GM23338 (cell line): ENCODE measurements around the gene RGS17. TPM values are rescaled to one million over a fixed set of nuclear protein-coding genes. Genes with fewer than 3 reads are reported as not detected.

ENCODE experiments used
- ATAC-seq: fragments of 200-7000 bp; cut with Tn5 transposase; 3 replicates; pipeline ENCODE4 v1.9.1; 2020
- DNase-seq: peaks from one replicate; pipeline ENCODE4 v3.0.0-alpha.2; 2015; ENCODE audit warnings: low spot score
- H2AFZ ChIP-seq: fragments of 200-600 bp; sonication (generic); 2 replicates; pipeline ENCODE4 v1.8.0; 2016; ENCODE audit warnings: antibody characterized with exemption, mild to moderate bottlenecking, moderate library complexity
- H3F3A ChIP-seq: fragments of 200-600 bp; sonication (generic); replicated peaks from 2 replicates; pipeline ENCODE4 v1.8.0; 2017; ENCODE audit warnings: antibody characterized with exemption, mixed run types, low read depth
- H3K27ac ChIP-seq: fragments of 200-600 bp; sonication (generic); 2 replicates; pipeline ENCODE4 v1.6.1; 2016; ENCODE audit warnings: low read depth
- H3K27me3 ChIP-seq: fragments of 200-600 bp; sonication (generic); 2 replicates; pipeline ENCODE4 v1.8.0; 2016; ENCODE audit warnings: mild to moderate bottlenecking, mixed run types, moderate library complexity; ENCODE audit not compliant: insufficient read depth
- H3K36me3 ChIP-seq: fragments of 200-600 bp; sonication (generic); 2 replicates; pipeline ENCODE4 v1.8.0; 2016; ENCODE audit warnings: mild to moderate bottlenecking; ENCODE audit not compliant: insufficient read depth
- H3K4me1 ChIP-seq: fragments of 200-600 bp; sonication (generic); 2 replicates; pipeline ENCODE4 v1.8.0; 2016; ENCODE audit warnings: mild to moderate bottlenecking, moderate library complexity; ENCODE audit not compliant: insufficient read depth
- H3K4me2 ChIP-seq: fragments of 200-600 bp; sonication (generic); 2 replicates; pipeline ENCODE4 v1.7.1; 2017; ENCODE audit warnings: mixed run types
- H3K4me3 ChIP-seq: fragments of 200-600 bp; sonication (generic); 2 replicates; pipeline ENCODE4 v1.6.1; 2016; ENCODE audit warnings: mixed run types
- H3K79me2 ChIP-seq: fragments of 200-600 bp; sonication (generic); replicated peaks from 2 replicates; pipeline ENCODE4 v1.8.0; 2017; ENCODE audit warnings: mild to moderate bottlenecking; ENCODE audit not compliant: insufficient read depth
- H3K9me2 ChIP-seq: fragments of 200-600 bp; sonication (generic); 2 replicates; pipeline ENCODE4 v1.8.0; 2017; ENCODE audit not compliant: insufficient read depth
- H4K20me1 ChIP-seq: fragments of 200-600 bp; sonication (generic); replicated peaks from 2 replicates; pipeline ENCODE4 v1.8.0; 2017; ENCODE audit warnings: mild to moderate bottlenecking; ENCODE audit not compliant: insufficient read depth
- H3K27ac Mint-ChIP-seq: 2 replicates; pipeline ENCODE4 v1.8.0; 2020; ENCODE audit warnings: inconsistent platforms, mild to moderate bottlenecking, moderate library complexity, mixed read lengths
- H3K27me3 Mint-ChIP-seq: 3 replicates; pipeline ENCODE4 v1.8.0; 2022; ENCODE audit warnings: low read depth, mild to moderate bottlenecking, moderate library complexity, mixed read lengths, inconsistent platforms; ENCODE audit not compliant: insufficient read depth, poor library complexity
- H3K36me3 Mint-ChIP-seq: 3 replicates; pipeline ENCODE4 v1.8.0; 2021; ENCODE audit warnings: low read depth, mild to moderate bottlenecking, inconsistent platforms, moderate library complexity, mixed read lengths
- H3K4me1 Mint-ChIP-seq: 3 replicates; pipeline ENCODE4 v1.8.0; 2020; ENCODE audit warnings: mild to moderate bottlenecking, inconsistent platforms, mixed read lengths
- H3K4me3 Mint-ChIP-seq: 3 replicates; pipeline ENCODE4 v1.8.0; 2021; ENCODE audit warnings: moderate library complexity, mild to moderate bottlenecking, inconsistent platforms, mixed read lengths
- H3K9me3 Mint-ChIP-seq: 3 replicates; pipeline ENCODE4 v1.8.0; 2020; ENCODE audit warnings: moderate library complexity, mild to moderate bottlenecking, inconsistent platforms, mixed read lengths
- CREB1 ChIP-seq: fragments of 250-450 bp; sonication (Bioruptor Pico); IDR thresholded peaks from 2 replicates; pipeline ENCODE4 v1.5.0; 2020; ENCODE audit warnings: low read depth, mild to moderate bottlenecking, moderate library complexity
- EZH2 ChIP-seq: fragments of 200-600 bp; sonication (generic); IDR thresholded peaks from one replicate; pipeline ENCODE4 v1.8.0; 2017; ENCODE audit warnings: antibody characterized with exemption, mild to moderate bottlenecking, low read depth; ENCODE audit not compliant: unreplicated experiment
- EZH2phosphoT487 ChIP-seq: fragments of 200-600 bp; sonication (generic); IDR thresholded peaks from one replicate; pipeline ENCODE4 v1.8.1; 2018; ENCODE audit warnings: antibody characterized with exemption; ENCODE audit not compliant: unreplicated experiment
- JUNB ChIP-seq: IDR thresholded peaks from one replicate; pipeline ENCODE4 v1.6.1; 2016; ENCODE audit warnings: antibody characterized with exemption; ENCODE audit not compliant: unreplicated experiment
- NANOG ChIP-seq: IDR thresholded peaks from 2 replicates; pipeline ENCODE4 v1.6.1; 2016; ENCODE audit warnings: antibody characterized with exemption, borderline replicate concordance
- POLR2AphosphoS5 ChIP-seq: IDR thresholded peaks from 2 replicates; pipeline ENCODE4 v1.6.1; 2016; ENCODE audit warnings: antibody characterized with exemption, low read depth
- STAT1 ChIP-seq: IDR thresholded peaks from one replicate; pipeline ENCODE4 v1.6.1; 2016; ENCODE audit warnings: antibody characterized with exemption; ENCODE audit not compliant: unreplicated experiment
- ZNF114 ChIP-seq: fragments of 250-450 bp; sonication (Bioruptor Pico); IDR thresholded peaks from 2 replicates; pipeline ENCODE4 v1.5.0; 2020; ENCODE audit warnings: mild to moderate bottlenecking, moderate library complexity
- ZNF331 ChIP-seq: fragments of 250-450 bp; sonication (Bioruptor Pico); IDR thresholded peaks from 2 replicates; pipeline ENCODE4 v1.5.0; 2020; ENCODE audit warnings: low read depth, mild to moderate bottlenecking, moderate library complexity
- polyA plus RNA-seq: library from polyadenylated mRNA; unstranded; fragments of >200 nt; fragmentation: Nextera tagmentation; extraction: Ambion mirVana; gene quantifications from 2 replicates; pipeline ENCODE4 v1.2.1, GENCODE V29; 2016
- total RNA-seq: library from RNA; depleted of rRNA; stranded (reverse); fragments of >200 nt; shearing (Covaris generic); gene quantifications from 2 replicates; pipeline ENCODE4 v1.2.3, GENCODE V29; 2014
- TF ChIP-seq, protein P1 (sequence below), 2 experiments: fragments of 200-600 bp in 1 of 2; sonication (generic) in 1 of 2; conservative IDR thresholded peaks; 2 replicates each; pipeline versions ENCODE4 v1.5.1 to v1.6.1; 2016 to 2017; ENCODE audit warnings: antibody characterized with exemption in 2 of 2, low read depth in 2 of 2, mild to moderate bottlenecking in 2 of 2, moderate library complexity in 1 of 2
- TF ChIP-seq, protein P2 (sequence below): fragments of 250-450 bp; sonication (Bioruptor Pico); IDR thresholded peaks from 2 replicates; pipeline ENCODE4 v1.5.0; 2020; ENCODE audit warnings: mild to moderate bottlenecking, moderate library complexity
- TF ChIP-seq, protein P3 (sequence below): IDR thresholded peaks from one replicate; pipeline ENCODE4 v1.6.1; 2018; ENCODE audit warnings: antibody characterized with exemption; ENCODE audit not compliant: unreplicated experiment

RGS17 gene
- total and polyA plus RNA-seq, 2 experiments from 2014 or later, result 12.1 to 12.3 TPM

DNA sequence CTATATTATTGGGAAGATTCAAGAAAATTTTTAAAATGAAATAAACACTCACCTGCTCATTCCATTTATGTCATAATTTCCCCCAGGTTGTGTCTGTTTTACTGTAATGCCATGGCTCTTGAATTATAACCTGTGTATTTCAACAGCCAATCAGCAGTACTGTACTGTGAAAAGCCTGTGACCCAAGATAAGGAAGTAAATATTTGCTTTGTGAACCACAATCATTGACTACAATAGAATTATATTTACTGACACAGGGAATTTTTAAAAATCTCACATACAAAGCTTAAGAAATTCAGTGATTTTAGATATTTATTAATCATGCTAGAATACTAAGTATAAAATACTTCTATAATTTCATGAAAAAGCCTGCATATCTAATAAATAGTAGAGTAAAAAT lies 6.0 kb downstream of the RGS17 start:
- DNase-seq, result no peak
- peaks cover 18% of the 10 kb centered on the region for H3K4me1 ChIP-seq
- H3K4me3 ChIP-seq, result no peak overlapping the region
- H4K20me1 ChIP-seq, result peaks cover 4% of the 10 kb centered on the region; the same call in 1 of the 2 replicates
- Mint-ChIP-seq H3K4me3 (no peak overlapping the region), H3K4me1 (peaks cover 22% of the 10 kb centered on the region), H3K9me3 (no peaks in the 10 kb centered on the region), H3K36me3 (peaks cover 5% of the 10 kb centered on the region; the same call in 1 of the 3 replicates), H3K27me3 (peaks cover 9% of the 10 kb centered on the region), H3K27ac (no peak overlapping the region)
- no peak overlapping the region for H3K4me2 ChIP-seq
- no peak for TF ChIP-seq ZNF114 (CRISPR knock-in tag)
- H3K36me3 ChIP-seq, result no peaks in the 10 kb centered on the region
- H3K79me2 ChIP-seq, result peaks cover 21% of the 10 kb centered on the region
- H3K27me3 ChIP-seq, result peaks cover 19% of the 10 kb centered on the region
- ATAC-seq, result no peak
- H3K27ac ChIP-seq, result no peak overlapping the region
- no peak overlapping the region for H2AFZ ChIP-seq
- no peaks in the 10 kb centered on the region for H3F3A ChIP-seq
- H3K9me2 ChIP-seq, result no peaks in the 10 kb centered on the region

DNA sequence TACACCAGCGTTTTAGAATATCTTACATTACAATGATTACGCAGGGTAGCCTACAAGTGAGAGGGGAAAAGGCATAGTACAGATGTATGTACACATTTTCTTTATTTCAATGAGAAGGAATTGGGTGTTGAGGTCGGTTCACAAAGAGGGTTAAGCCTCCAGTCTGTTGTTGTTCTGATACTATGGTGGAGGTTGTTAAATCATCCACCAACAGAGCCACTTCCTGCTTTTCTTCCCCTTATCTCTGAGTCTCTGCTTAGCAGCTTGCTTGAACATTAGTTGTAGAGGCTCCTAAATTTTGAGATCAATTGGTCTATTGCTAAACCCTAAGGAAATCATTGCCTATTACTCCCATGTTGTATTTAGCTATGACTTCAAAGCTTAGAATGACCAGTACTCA lies 7.3 kb downstream of the RGS17 start:
- peaks cover 7% of the 10 kb centered on the region for H3K27me3 ChIP-seq
- H3K4me3 ChIP-seq, result no peak overlapping the region
- H3K9me3 Mint-ChIP-seq, result no peaks in the 10 kb centered on the region
- DNase-seq, result no peak
- H3K4me3 Mint-ChIP-seq, result no peak overlapping the region
- no peak overlapping the region for H3K27ac ChIP-seq
- H3K36me3 ChIP-seq, result no peaks in the 10 kb centered on the region
- no peak for ATAC-seq
- H2AFZ ChIP-seq, result no peak overlapping the region
- H3K9me2 ChIP-seq, result no peaks in the 10 kb centered on the region
- peaks cover 4% of the 10 kb centered on the region; the same call in 1 of the 2 replicates for H4K20me1 ChIP-seq
- H3K4me1 Mint-ChIP-seq, result peaks cover 13% of the 10 kb centered on the region; the same call in 2 of the 3 replicates
- no peak overlapping the region for H3K27ac Mint-ChIP-seq
- no peak overlapping the region for H3K4me2 ChIP-seq
- peaks cover 13% of the 10 kb centered on the region; the same call in 1 of the 2 replicates for H3K79me2 ChIP-seq
- no peaks in the 10 kb centered on the region for H3K36me3 Mint-ChIP-seq
- no peaks in the 10 kb centered on the region for H3K27me3 Mint-ChIP-seq
- peaks cover 10% of the 10 kb centered on the region for H3K4me1 ChIP-seq
- H3F3A ChIP-seq, result no peaks in the 10 kb centered on the region
- TF ChIP-seq EZH2phosphoT487 (no peak), POLR2AphosphoS5 (no peak), STAT1 (no peak), EZH2 (no peak), JUNB (no peak), CREB1 (no peak), ZNF331 (no peak), NANOG (no peak)
- TF ChIP-seq, protein P1, sequence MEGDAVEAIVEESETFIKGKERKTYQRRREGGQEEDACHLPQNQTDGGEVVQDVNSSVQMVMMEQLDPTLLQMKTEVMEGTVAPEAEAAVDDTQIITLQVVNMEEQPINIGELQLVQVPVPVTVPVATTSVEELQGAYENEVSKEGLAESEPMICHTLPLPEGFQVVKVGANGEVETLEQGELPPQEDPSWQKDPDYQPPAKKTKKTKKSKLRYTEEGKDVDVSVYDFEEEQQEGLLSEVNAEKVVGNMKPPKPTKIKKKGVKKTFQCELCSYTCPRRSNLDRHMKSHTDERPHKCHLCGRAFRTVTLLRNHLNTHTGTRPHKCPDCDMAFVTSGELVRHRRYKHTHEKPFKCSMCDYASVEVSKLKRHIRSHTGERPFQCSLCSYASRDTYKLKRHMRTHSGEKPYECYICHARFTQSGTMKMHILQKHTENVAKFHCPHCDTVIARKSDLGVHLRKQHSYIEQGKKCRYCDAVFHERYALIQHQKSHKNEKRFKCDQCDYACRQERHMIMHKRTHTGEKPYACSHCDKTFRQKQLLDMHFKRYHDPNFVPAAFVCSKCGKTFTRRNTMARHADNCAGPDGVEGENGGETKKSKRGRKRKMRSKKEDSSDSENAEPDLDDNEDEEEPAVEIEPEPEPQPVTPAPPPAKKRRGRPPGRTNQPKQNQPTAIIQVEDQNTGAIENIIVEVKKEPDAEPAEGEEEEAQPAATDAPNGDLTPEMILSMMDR (conservative IDR thresholded peaks at IDR 0.05; ENCODE audit: low read depth in 2 of 2), result no peak
- TF ChIP-seq, protein P2, sequence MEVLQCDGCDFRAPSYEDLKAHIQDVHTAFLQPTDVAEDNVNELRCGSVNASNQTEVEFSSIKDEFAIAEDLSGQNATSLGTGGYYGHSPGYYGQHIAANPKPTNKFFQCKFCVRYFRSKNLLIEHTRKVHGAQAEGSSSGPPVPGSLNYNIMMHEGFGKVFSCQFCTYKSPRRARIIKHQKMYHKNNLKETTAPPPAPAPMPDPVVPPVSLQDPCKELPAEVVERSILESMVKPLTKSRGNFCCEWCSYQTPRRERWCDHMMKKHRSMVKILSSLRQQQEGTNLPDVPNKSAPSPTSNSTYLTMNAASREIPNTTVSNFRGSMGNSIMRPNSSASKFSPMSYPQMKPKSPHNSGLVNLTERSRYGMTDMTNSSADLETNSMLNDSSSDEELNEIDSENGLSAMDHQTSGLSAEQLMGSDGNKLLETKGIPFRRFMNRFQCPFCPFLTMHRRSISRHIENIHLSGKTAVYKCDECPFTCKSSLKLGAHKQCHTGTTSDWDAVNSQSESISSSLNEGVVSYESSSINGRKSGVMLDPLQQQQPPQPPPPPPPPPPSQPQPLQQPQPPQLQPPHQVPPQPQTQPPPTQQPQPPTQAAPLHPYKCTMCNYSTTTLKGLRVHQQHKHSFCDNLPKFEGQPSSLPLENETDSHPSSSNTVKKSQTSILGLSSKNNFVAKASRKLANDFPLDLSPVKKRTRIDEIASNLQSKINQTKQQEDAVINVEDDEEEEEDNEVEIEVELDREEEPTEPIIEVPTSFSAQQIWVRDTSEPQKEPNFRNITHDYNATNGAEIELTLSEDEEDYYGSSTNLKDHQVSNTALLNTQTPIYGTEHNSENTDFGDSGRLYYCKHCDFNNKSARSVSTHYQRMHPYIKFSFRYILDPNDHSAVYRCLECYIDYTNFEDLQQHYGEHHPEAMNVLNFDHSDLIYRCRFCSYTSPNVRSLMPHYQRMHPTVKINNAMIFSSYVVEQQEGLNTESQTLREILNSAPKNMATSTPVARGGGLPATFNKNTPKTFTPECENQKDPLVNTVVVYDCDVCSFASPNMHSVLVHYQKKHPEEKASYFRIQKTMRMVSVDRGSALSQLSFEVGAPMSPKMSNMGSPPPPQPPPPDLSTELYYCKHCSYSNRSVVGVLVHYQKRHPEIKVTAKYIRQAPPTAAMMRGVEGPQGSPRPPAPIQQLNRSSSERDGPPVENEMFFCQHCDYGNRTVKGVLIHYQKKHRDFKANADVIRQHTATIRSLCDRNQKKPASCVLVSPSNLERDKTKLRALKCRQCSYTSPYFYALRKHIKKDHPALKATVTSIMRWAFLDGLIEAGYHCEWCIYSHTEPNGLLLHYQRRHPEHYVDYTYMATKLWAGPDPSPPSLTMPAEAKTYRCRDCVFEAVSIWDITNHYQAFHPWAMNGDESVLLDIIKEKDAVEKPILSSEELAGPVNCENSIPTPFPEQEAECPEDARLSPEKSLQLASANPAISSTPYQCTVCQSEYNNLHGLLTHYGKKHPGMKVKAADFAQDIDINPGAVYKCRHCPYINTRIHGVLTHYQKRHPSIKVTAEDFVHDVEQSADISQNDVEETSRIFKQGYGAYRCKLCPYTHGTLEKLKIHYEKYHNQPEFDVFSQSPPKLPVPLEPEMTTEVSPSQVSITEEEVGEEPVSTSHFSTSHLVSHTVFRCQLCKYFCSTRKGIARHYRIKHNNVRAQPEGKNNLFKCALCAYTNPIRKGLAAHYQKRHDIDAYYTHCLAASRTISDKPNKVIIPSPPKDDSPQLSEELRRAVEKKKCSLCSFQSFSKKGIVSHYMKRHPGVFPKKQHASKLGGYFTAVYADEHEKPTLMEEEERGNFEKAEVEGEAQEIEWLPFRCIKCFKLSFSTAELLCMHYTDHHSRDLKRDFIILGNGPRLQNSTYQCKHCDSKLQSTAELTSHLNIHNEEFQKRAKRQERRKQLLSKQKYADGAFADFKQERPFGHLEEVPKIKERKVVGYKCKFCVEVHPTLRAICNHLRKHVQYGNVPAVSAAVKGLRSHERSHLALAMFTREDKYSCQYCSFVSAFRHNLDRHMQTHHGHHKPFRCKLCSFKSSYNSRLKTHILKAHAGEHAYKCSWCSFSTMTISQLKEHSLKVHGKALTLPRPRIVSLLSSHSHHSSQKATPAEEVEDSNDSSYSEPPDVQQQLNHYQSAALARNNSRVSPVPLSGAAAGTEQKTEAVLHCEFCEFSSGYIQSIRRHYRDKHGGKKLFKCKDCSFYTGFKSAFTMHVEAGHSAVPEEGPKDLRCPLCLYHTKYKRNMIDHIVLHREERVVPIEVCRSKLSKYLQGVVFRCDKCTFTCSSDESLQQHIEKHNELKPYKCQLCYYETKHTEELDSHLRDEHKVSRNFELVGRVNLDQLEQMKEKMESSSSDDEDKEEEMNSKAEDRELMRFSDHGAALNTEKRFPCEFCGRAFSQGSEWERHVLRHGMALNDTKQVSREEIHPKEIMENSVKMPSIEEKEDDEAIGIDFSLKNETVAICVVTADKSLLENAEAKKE, result no peak
- TF ChIP-seq, protein P3, sequence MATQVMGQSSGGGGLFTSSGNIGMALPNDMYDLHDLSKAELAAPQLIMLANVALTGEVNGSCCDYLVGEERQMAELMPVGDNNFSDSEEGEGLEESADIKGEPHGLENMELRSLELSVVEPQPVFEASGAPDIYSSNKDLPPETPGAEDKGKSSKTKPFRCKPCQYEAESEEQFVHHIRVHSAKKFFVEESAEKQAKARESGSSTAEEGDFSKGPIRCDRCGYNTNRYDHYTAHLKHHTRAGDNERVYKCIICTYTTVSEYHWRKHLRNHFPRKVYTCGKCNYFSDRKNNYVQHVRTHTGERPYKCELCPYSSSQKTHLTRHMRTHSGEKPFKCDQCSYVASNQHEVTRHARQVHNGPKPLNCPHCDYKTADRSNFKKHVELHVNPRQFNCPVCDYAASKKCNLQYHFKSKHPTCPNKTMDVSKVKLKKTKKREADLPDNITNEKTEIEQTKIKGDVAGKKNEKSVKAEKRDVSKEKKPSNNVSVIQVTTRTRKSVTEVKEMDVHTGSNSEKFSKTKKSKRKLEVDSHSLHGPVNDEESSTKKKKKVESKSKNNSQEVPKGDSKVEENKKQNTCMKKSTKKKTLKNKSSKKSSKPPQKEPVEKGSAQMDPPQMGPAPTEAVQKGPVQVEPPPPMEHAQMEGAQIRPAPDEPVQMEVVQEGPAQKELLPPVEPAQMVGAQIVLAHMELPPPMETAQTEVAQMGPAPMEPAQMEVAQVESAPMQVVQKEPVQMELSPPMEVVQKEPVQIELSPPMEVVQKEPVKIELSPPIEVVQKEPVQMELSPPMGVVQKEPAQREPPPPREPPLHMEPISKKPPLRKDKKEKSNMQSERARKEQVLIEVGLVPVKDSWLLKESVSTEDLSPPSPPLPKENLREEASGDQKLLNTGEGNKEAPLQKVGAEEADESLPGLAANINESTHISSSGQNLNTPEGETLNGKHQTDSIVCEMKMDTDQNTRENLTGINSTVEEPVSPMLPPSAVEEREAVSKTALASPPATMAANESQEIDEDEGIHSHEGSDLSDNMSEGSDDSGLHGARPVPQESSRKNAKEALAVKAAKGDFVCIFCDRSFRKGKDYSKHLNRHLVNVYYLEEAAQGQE, result no peak
